Measurements from ENCODE around the gene BTBD9. TPM values are rescaled to one million over a fixed set of nuclear protein-coding genes. Genes with fewer than 3 reads are reported as not detected.

The BTBD9 gene
- total and polyA plus RNA-seq, 2 experiments from 2014 or later, result 13.0 to 17.0 TPM

GRCh38 chr6:38450717-38451116 lies 189.0 kb downstream of the BTBD9 start:
- Histone ChIP-seq H3K4me3 (no peak overlapping the region), H3K79me2 (no peaks in the 10 kb centered on the region), H3K27me3 (no peaks in the 10 kb centered on the region), H3K27ac (no peak overlapping the region), H3K4me1 (ENCODE audit: insufficient read depth) (no peaks in the 10 kb centered on the region), H4K20me1 (ENCODE audit: insufficient read depth, poor library complexity, severe bottlenecking) (no peaks in the 10 kb centered on the region), H3K36me3 (replicated peaks; ENCODE audit: insufficient read depth, low read depth) (no peaks in the 10 kb centered on the region), H3K4me2 (no peak overlapping the region), H3K9me3 (ENCODE audit: low read depth) (no peaks in the 10 kb centered on the region), H2AFZ (no peak overlapping the region), H3K9me2 (replicated peaks; ENCODE audit: insufficient read depth) (no peaks in the 10 kb centered on the region)
- no peak for TF ChIP-seq CTCF (IDR thresholded peaks at IDR 0.05; ENCODE audit: poor library complexity)
- no peak for TF ChIP-seq EZH2 (IDR thresholded peaks at IDR 0.05; ENCODE audit: borderline replicate concordance)
- TF ChIP-seq EZH2phosphoT487 (IDR thresholded peaks at IDR 0.05; ENCODE audit: low read depth, severe bottlenecking, unreplicated experiment), result no peak
- 81% methylated on average over 2 of the region's 2 CpGs for WGBS (ENCODE audit: low lambda C conversion rate, missing lambda C conversion rate)
- DNase-seq (ENCODE audit: low spot score), result no peak

- Histone ChIP-seq H4K20me1 (ENCODE audit: insufficient read depth, poor library complexity, severe bottlenecking) (no peaks in the 10 kb centered on the region), H3K79me2 (no peaks in the 10 kb centered on the region), H3K27me3 (no peaks in the 10 kb centered on the region), H3K9me3 (ENCODE audit: low read depth) (no peaks in the 10 kb centered on the region), H3K4me1 (ENCODE audit: insufficient read depth) (no peaks in the 10 kb centered on the region), H3K36me3 (replicated peaks; ENCODE audit: insufficient read depth, low read depth) (no peaks in the 10 kb centered on the region), H2AFZ (no peak overlapping the region), H3K4me2 (no peak overlapping the region), H3K27ac (no peak overlapping the region), H3K4me3 (no peak overlapping the region), H3K9me2 (replicated peaks; ENCODE audit: insufficient read depth) (no peaks in the 10 kb centered on the region)
- WGBS (ENCODE audit: low lambda C conversion rate, missing lambda C conversion rate), result 74% methylated on average over 2 of the region's 2 CpGs
- DNase-seq (ENCODE audit: low spot score), result no peak
- TF ChIP-seq EZH2 (IDR thresholded peaks at IDR 0.05; ENCODE audit: borderline replicate concordance) (no peak), CTCF (IDR thresholded peaks at IDR 0.05; ENCODE audit: poor library complexity) (no peak), EZH2phosphoT487 (IDR thresholded peaks at IDR 0.05; ENCODE audit: low read depth, severe bottlenecking, unreplicated experiment) (no peak)
Measured at GRCh38 chr6:38445925-38446324, 193.8 kb downstream of the BTBD9 start.

GRCh38 chr6:38445336-38445735 lies 194.4 kb downstream of the BTBD9 start:
- Histone ChIP-seq H3K79me2 (no peaks in the 10 kb centered on the region), H3K36me3 (replicated peaks; ENCODE audit: insufficient read depth, low read depth) (no peaks in the 10 kb centered on the region)
- DNase-seq (ENCODE audit: low spot score), result no peak

More at GRCh38 chr6:38445336-38445735, 194.4 kb downstream of the BTBD9 start:
- TF ChIP-seq EZH2phosphoT487 (IDR thresholded peaks at IDR 0.05; ENCODE audit: low read depth, severe bottlenecking, unreplicated experiment) (no peak), CTCF (IDR thresholded peaks at IDR 0.05; ENCODE audit: poor library complexity) (no peak), EZH2 (IDR thresholded peaks at IDR 0.05; ENCODE audit: borderline replicate concordance) (no peak)
- H2AFZ ChIP-seq, result no peak overlapping the region
- H3K9me3 ChIP-seq (ENCODE audit: low read depth), result no peaks in the 10 kb centered on the region
- H3K4me1 ChIP-seq (ENCODE audit: insufficient read depth), result no peaks in the 10 kb centered on the region
- no peaks in the 10 kb centered on the region for H4K20me1 ChIP-seq (ENCODE audit: insufficient read depth, poor library complexity, severe bottlenecking)
- H3K27me3 ChIP-seq, result no peaks in the 10 kb centered on the region
- H3K27ac ChIP-seq, result no peak overlapping the region
- H3K4me3 ChIP-seq, result no peak overlapping the region
- H3K4me2 ChIP-seq, result no peak overlapping the region
- H3K9me2 ChIP-seq (replicated peaks; ENCODE audit: insufficient read depth), result no peaks in the 10 kb centered on the region

Measured in hepatocyte (in vitro differentiated cells).